Mesenchymal stem cell (in vitro differentiated cells and primary cell): ENCODE data around the gene ORC6.

ENCODE experiments used
- DNase-seq: peaks from one replicate; pipeline ENCODE4 v3.0.0-alpha.2; 2013
- H2AFZ ChIP-seq: one replicate; pipeline ENCODE4 v1.6.1; 2013; ENCODE audit warnings: low read depth, mild to moderate bottlenecking, control low read depth, inconsistent platforms, low read length, moderate library complexity
- H2AK5ac ChIP-seq: 2 replicates; pipeline ENCODE4 v1.6.1; 2013; ENCODE audit warnings: low read length, moderate library complexity, mild to moderate bottlenecking, inconsistent platforms; ENCODE audit not compliant: severe bottlenecking
- H2BK120ac ChIP-seq: one replicate; pipeline ENCODE4 v1.6.1; 2013; ENCODE audit warnings: low read depth, mild to moderate bottlenecking, inconsistent platforms, low read length, moderate library complexity
- H2BK12ac ChIP-seq, 2 experiments: one replicate each; pipeline ENCODE4 v1.6.1; 2013; ENCODE audit warnings: inconsistent platforms in 2 of 2, low read length in 2 of 2, mild to moderate bottlenecking in 2 of 2, moderate library complexity in 2 of 2, control low read depth in 1 of 2
- H2BK15ac ChIP-seq: one replicate; pipeline ENCODE4 v1.6.1; 2013; ENCODE audit warnings: mild to moderate bottlenecking, low read depth, inconsistent platforms; ENCODE audit not compliant: poor library complexity, severe bottlenecking
- H2BK5ac ChIP-seq: 2 replicates; pipeline ENCODE4 v1.6.1; 2013; ENCODE audit warnings: low read depth, mild to moderate bottlenecking, low read length, control low read depth, inconsistent platforms; ENCODE audit not compliant: poor library complexity, severe bottlenecking
- H3K14ac ChIP-seq, 2 experiments: one replicate each; pipeline ENCODE4 v1.6.1; 2013; ENCODE audit warnings: inconsistent platforms in 2 of 2, low read length in 2 of 2, control low read depth in 1 of 2, mild to moderate bottlenecking in 1 of 2, moderate library complexity in 1 of 2
- H3K18ac ChIP-seq, 2 experiments: one replicate each; pipeline ENCODE4 v1.6.1; 2013; ENCODE audit warnings: inconsistent platforms in 2 of 2, low read length in 2 of 2, control low read depth in 1 of 2, low read depth in 1 of 2, mild to moderate bottlenecking in 1 of 2
- H3K23ac ChIP-seq, 2 experiments: one replicate each; pipeline ENCODE4 v1.6.1; 2013; ENCODE audit warnings: inconsistent platforms in 2 of 2, low read length in 2 of 2, mild to moderate bottlenecking in 2 of 2, moderate library complexity in 2 of 2, control low read depth in 1 of 2
- H3K27ac ChIP-seq: 2 replicates; pipeline ENCODE4 v1.5.1; 2013; ENCODE audit warnings: mild to moderate bottlenecking, moderate library complexity, low read length, control low read depth, inconsistent platforms; ENCODE audit not compliant: poor library complexity, severe bottlenecking
- H3K27me3 ChIP-seq, 2 experiments: 2 replicates each; pipeline versions ENCODE4 v1.6.1 to v1.7.0; 2013; ENCODE audit warnings: low read length in 2 of 2, mild to moderate bottlenecking in 2 of 2, moderate library complexity in 2 of 2, control low read depth in 1 of 2, inconsistent platforms in 1 of 2; ENCODE audit not compliant: control insufficient read depth in 1 of 2, insufficient read depth in 1 of 2
- H3K36me3 ChIP-seq, 2 experiments: 2 replicates each; pipeline versions ENCODE4 v1.6.1 to v1.7.0; 2013; ENCODE audit warnings: low read length in 2 of 2, control low read depth in 1 of 2, inconsistent platforms in 1 of 2, low read depth in 1 of 2, mild to moderate bottlenecking in 1 of 2; ENCODE audit not compliant: insufficient read depth in 2 of 2, control insufficient read depth in 1 of 2
- H3K4ac ChIP-seq, 2 experiments: one replicate each; pipeline ENCODE4 v1.6.1; 2013; ENCODE audit warnings: inconsistent platforms in 2 of 2, low read length in 2 of 2, mild to moderate bottlenecking in 2 of 2, moderate library complexity in 2 of 2, control low read depth in 1 of 2, low read depth in 1 of 2
- H3K4me1 ChIP-seq: 2 replicates; pipeline ENCODE4 v1.6.1; 2013; ENCODE audit warnings: low read depth, low read length, control low read depth; ENCODE audit not compliant: control insufficient read depth, insufficient read depth
- H3K4me2 ChIP-seq: 2 replicates; pipeline ENCODE4 v1.6.1; 2013; ENCODE audit warnings: low read length, mild to moderate bottlenecking, inconsistent platforms; ENCODE audit not compliant: poor library complexity, severe bottlenecking
- H3K4me3 ChIP-seq, 2 experiments: 2 replicates each; pipeline versions ENCODE4 v1.5.1 to v1.7.0; 2013; ENCODE audit warnings: low read length in 2 of 2, mild to moderate bottlenecking in 2 of 2, control low read depth in 1 of 2, low read depth in 1 of 2; ENCODE audit not compliant: insufficient read depth in 1 of 2
- H3K79me1 ChIP-seq: replicated peaks from 2 replicates; pipeline ENCODE4 v1.6.1; 2013; ENCODE audit warnings: mild to moderate bottlenecking, control low read depth, low read length, inconsistent platforms; ENCODE audit not compliant: poor library complexity, severe bottlenecking
- H3K9ac ChIP-seq: 2 replicates; pipeline ENCODE4 v1.7.0; 2013; ENCODE audit warnings: mild to moderate bottlenecking, low read length, moderate library complexity
- H3K9me3 ChIP-seq: 2 replicates; pipeline ENCODE4 v1.7.0; 2013; ENCODE audit warnings: mild to moderate bottlenecking, low read length; ENCODE audit not compliant: control insufficient read depth
- H4K8ac ChIP-seq: one replicate; pipeline ENCODE4 v1.6.1; 2013; ENCODE audit warnings: inconsistent platforms, mild to moderate bottlenecking, low read length, moderate library complexity
- H4K91ac ChIP-seq: one replicate; pipeline ENCODE4 v1.6.1; 2013; ENCODE audit warnings: mild to moderate bottlenecking, low read length, inconsistent platforms
- WGBS: methylation state at CpG from one replicate; pipeline ENCODE4 v1.1.7; 2013; ENCODE audit warnings: mixed read lengths; 5-methylcytosine and 5-hydroxymethylcytosine counted together

The ORC6 gene

GRCh38 chr16:46733319-46733830, 43.9 kb downstream of the ORC6 start:
- Histone ChIP-seq H3K4ac (no peak overlapping the region), H3K36me3 (no peaks in the 10 kb centered on the region)
- no peak for DNase-seq

GRCh38 chr16:46736695-46737094, 47.2 kb downstream of the ORC6 start:
- Histone ChIP-seq H3K14ac (no peak overlapping the region), H3K4me2 (no peak overlapping the region), H2BK15ac (peak overlapping the region; percentile 80), H3K9me3 (no peaks in the 10 kb centered on the region), H4K8ac (no peak overlapping the region), H3K79me1 (no peaks in the 10 kb centered on the region), H2BK5ac (peak overlapping the region; percentile 22), H3K4me1 (peaks cover 4% of the 10 kb centered on the region), H3K4ac (no peak overlapping the region), H3K18ac (peak overlapping the region in 1 of 2 experiments; percentile 25), H2BK12ac (no peak overlapping the region), H3K36me3 (no peaks in the 10 kb centered on the region), H3K27me3 (peaks cover 6 to 13% of the 10 kb centered on the region in 2 experiments), H3K4me3 (peak overlapping the region in 1 of 2 experiments; percentile 14), H4K91ac (peak overlapping the region; percentile 7), H2AK5ac (no peak overlapping the region), H3K23ac (no peak overlapping the region), H3K27ac (no peak overlapping the region), H3K9ac (no peak overlapping the region), H2BK120ac (no peak overlapping the region), H2AFZ (peak overlapping the region; percentile 57)
- WGBS = 67% methylated on average over 11 of the region's 12 CpGs
- DNase-seq = peak; percentile 18

More at GRCh38 chr16:46733319-46733830, 43.9 kb downstream of the ORC6 start:
- H3K79me1 ChIP-seq = no peaks in the 10 kb centered on the region
- H2AFZ ChIP-seq = no peak overlapping the region
- H3K27me3 ChIP-seq = peaks cover 6 to 20% of the 10 kb centered on the region in 2 experiments
- WGBS = 93% methylated on average over 7 of the region's 9 CpGs
- H3K27ac ChIP-seq = no peak overlapping the region
- H3K4me3 ChIP-seq = no peak overlapping the region
- no peak overlapping the region for H2BK120ac ChIP-seq
- peaks cover 4% of the 10 kb centered on the region for H3K4me1 ChIP-seq
- no peak overlapping the region for H3K23ac ChIP-seq
- no peak overlapping the region for H2BK12ac ChIP-seq
- no peak overlapping the region for H3K9ac ChIP-seq
- H4K8ac ChIP-seq = no peak overlapping the region
- H4K91ac ChIP-seq = no peak overlapping the region
- no peak overlapping the region for H3K14ac ChIP-seq
- no peaks in the 10 kb centered on the region for H3K9me3 ChIP-seq
- no peak overlapping the region for H3K18ac ChIP-seq
- H2BK15ac ChIP-seq = no peak overlapping the region
- H2BK5ac ChIP-seq = no peak overlapping the region
- H3K4me2 ChIP-seq = no peak overlapping the region
- H2AK5ac ChIP-seq = no peak overlapping the region

- no peaks in the 10 kb centered on the region for H3K36me3 ChIP-seq
- no peak overlapping the region for H3K4me2 ChIP-seq
- H3K27me3 ChIP-seq = peaks cover under 1 to 9% of the 10 kb centered on the region in 2 experiments
- no peak for DNase-seq
- H3K4me3 ChIP-seq = no peak overlapping the region
- no peak overlapping the region for H3K27ac ChIP-seq
- no peak overlapping the region for H3K23ac ChIP-seq
- no peak overlapping the region for H2AFZ ChIP-seq
- H2BK5ac ChIP-seq = no peak overlapping the region
- WGBS = 96% methylated on average over 14 of the region's 14 CpGs
- H2AK5ac ChIP-seq = no peak overlapping the region
- no peak overlapping the region for H3K14ac ChIP-seq
- no peak overlapping the region for H3K9ac ChIP-seq
- no peak overlapping the region for H3K4ac ChIP-seq
- no peaks in the 10 kb centered on the region for H3K79me1 ChIP-seq
- no peak overlapping the region for H4K8ac ChIP-seq
- H3K4me1 ChIP-seq = peaks cover 4% of the 10 kb centered on the region
- no peak overlapping the region for H4K91ac ChIP-seq
- no peak overlapping the region for H2BK15ac ChIP-seq
- H2BK120ac ChIP-seq = no peak overlapping the region
- H2BK12ac ChIP-seq = no peak overlapping the region
- H3K18ac ChIP-seq = no peak overlapping the region
- no peaks in the 10 kb centered on the region for H3K9me3 ChIP-seq
Measured at GRCh38 chr16:46737621-46738214, 48.3 kb downstream of the ORC6 start.

- WGBS = 54% methylated on average over 2 of the region's 2 CpGs
- Histone ChIP-seq H3K27me3 (peaks cover 0 to 10% of the 10 kb centered on the region in 2 experiments), H3K23ac (no peak overlapping the region), H3K4ac (no peak overlapping the region), H3K14ac (no peak overlapping the region), H3K18ac (no peak overlapping the region), H3K4me1 (peaks cover 7% of the 10 kb centered on the region), H2BK120ac (no peak overlapping the region), H2AK5ac (no peak overlapping the region), H3K79me1 (no peaks in the 10 kb centered on the region), H3K36me3 (no peaks in the 10 kb centered on the region), H4K91ac (no peak overlapping the region), H3K27ac (no peak overlapping the region), H2AFZ (no peak overlapping the region), H2BK5ac (no peak overlapping the region), H4K8ac (no peak overlapping the region), H3K4me3 (no peak overlapping the region), H3K4me2 (no peak overlapping the region), H2BK12ac (no peak overlapping the region), H3K9me3 (no peaks in the 10 kb centered on the region), H2BK15ac (no peak overlapping the region), H3K9ac (no peak overlapping the region)
- DNase-seq = no peak
Measured at GRCh38 chr16:46739934-46740333, 50.5 kb downstream of the ORC6 start.
